Right cardiac atrium (tissue), 5 donors: Measurements from ENCODE around the gene KANSL1L. TPM values are rescaled to one million over a fixed set of nuclear protein-coding genes. Genes with fewer than 3 reads are reported as not detected.
"Not testable (repeated sequence)": the region's sequence is repeated elsewhere in the genome, so short reads cannot be mapped to it uniquely, and the experiment has no call there.

Experiments used
- ATAC-seq, 2 donors: fragments of 200-7000 bp; cut with Tn5 transposase; one replicate each; pipeline versions ENCODE4 v1.8.0 to v1.9.1; 2020; ENCODE audit warnings: moderate library complexity in 2 of 2, mild to moderate bottlenecking in 1 of 2
- DNase-seq, 3 donors: peaks; one replicate each; pipeline ENCODE4 v3.0.0-alpha.2; 2020
- H3K27ac ChIP-seq: one replicate; pipeline ENCODE4 v1.5.1; 2013; ENCODE audit warnings: mild to moderate bottlenecking, low read length, control low read depth, moderate library complexity
- H3K27me3 ChIP-seq: one replicate; pipeline ENCODE4 v1.6.1; 2013; ENCODE audit not compliant: control insufficient read depth, insufficient read depth
- H3K4me1 ChIP-seq: one replicate; pipeline ENCODE4 v1.6.1; 2013; ENCODE audit warnings: low read length; ENCODE audit not compliant: control insufficient read depth, insufficient read depth
- H3K4me3 ChIP-seq: one replicate; pipeline ENCODE4 v1.5.1; 2013; ENCODE audit warnings: low read length, control low read depth
- H3K9me3 ChIP-seq: one replicate; pipeline ENCODE4 v1.6.1; 2013; ENCODE audit warnings: low read length; ENCODE audit not compliant: control insufficient read depth
- WGBS: extraction: QIAGEN DNeasy Blood & Tissue Kit; methylation state at CpG from one replicate; pipeline ENCODE4 v1.1.7; 2013; 5-methylcytosine and 5-hydroxymethylcytosine counted together
- intact Hi-C, 4 donors: fragments of 100-400 bp; cut with DNase I; formaldehyde crosslinking; loops; one replicate each; pipeline versions ENCODE4 v1.11.0 to v1.14.0; 2022 to 2023
- polyA plus RNA-seq: library from polyadenylated mRNA; stranded (reverse); fragments of 200-250 nt; gene quantifications from one replicate; pipeline ENCODE4 v1.2.3, GENCODE V29; 2013
- total RNA-seq, 4 donors: library from RNA; stranded (reverse); fragmentation: NEBNext Ultra II Directional; extraction: Animal tissue kit (Norgen Biotek cat#: 25700); gene quantifications; one replicate each; pipeline ENCODE4 v1.2.1, GENCODE V29; 2021
- donor health status: healthy with polysubstance abuse.
- donor health status: DM: no; HTN: yes; CAD: no.
- donor health status: DM: no; HTN: no; CAD: no.
- donor health status: DM: no; HTN: yes; CAD: no; lungs with severe emphysema.
- donor health status: DM: yes; HTN: yes; CAD: no.

KANSL1L gene
- total and polyA plus RNA-seq, 5 donors = 6.2 to 23.9 (median 21.3) TPM

GRCh38 chr2:210195101-210195852 lies 24.1 kb upstream of the KANSL1L start:
- intact Hi-C loops = loop anchor here in 3 of 4 donors (2.0 to 10.0 kb wide), 3 partner anchors 120 to 218 kb away; no protein-coding TSS in a partner anchor
- no peak for DNase-seq
- Histone ChIP-seq H3K4me3 (peak overlapping the region; percentile 52), H3K27ac (no peak overlapping the region), H3K9me3 (no peaks in the 10 kb centered on the region), H3K27me3 (no peaks in the 10 kb centered on the region), H3K4me1 (no peaks in the 10 kb centered on the region)
- no peak for ATAC-seq
- 21% methylated on average over 8 of the region's 8 CpGs for WGBS

GRCh38 chr2:210190345-210190744 lies 19.1 kb upstream of the KANSL1L start:
- Histone ChIP-seq H3K27me3 (no peaks in the 10 kb centered on the region), H3K4me3 (no peak overlapping the region), H3K9me3 (no peaks in the 10 kb centered on the region), H3K4me1 (no peaks in the 10 kb centered on the region), H3K27ac (no peak overlapping the region)
- 90% methylated on average over 4 of the region's 4 CpGs for WGBS
- ATAC-seq (no peak), DNase-seq (no peak)
- intact Hi-C loops = loop anchor here in 2 of 4 donors (10.0 kb wide), 1 partner anchor 116 kb away; no protein-coding TSS in a partner anchor

- 56% methylated on average over 1 of the region's 1 CpG for WGBS
- DNase-seq (no peak), ATAC-seq (no peak)
- H3K4me3 ChIP-seq = no peak overlapping the region
- no peaks in the 10 kb centered on the region for H3K27me3 ChIP-seq
- H3K27ac ChIP-seq = no peak overlapping the region
- H3K4me1 ChIP-seq = no peaks in the 10 kb centered on the region
- no peaks in the 10 kb centered on the region for H3K9me3 ChIP-seq
- intact Hi-C loops = loop anchor here in 2 of 4 donors (10.0 kb wide), 1 partner anchor 115 kb away; no protein-coding TSS in a partner anchor
Measured at GRCh38 chr2:210189452-210190138, 18.4 kb upstream of the KANSL1L start.

- 58% methylated on average over 2 of the region's 2 CpGs for WGBS
- H3K4me1 ChIP-seq = no peaks in the 10 kb centered on the region
- intact Hi-C loops = no loop called here
- ATAC-seq = no peak
- H3K4me3 ChIP-seq = no peak overlapping the region
- no peaks in the 10 kb centered on the region for H3K27me3 ChIP-seq
- no peaks in the 10 kb centered on the region for H3K9me3 ChIP-seq
- no peak overlapping the region for H3K27ac ChIP-seq
- no peak for DNase-seq
Measured at GRCh38 chr2:210188755-210189154, 17.5 kb upstream of the KANSL1L start.

- 63% methylated on average over 3 of the region's 3 CpGs for WGBS
- no peak overlapping the region for H3K27ac ChIP-seq
- H3K4me1 ChIP-seq = no peaks in the 10 kb centered on the region
- no peak for DNase-seq
- no peaks in the 10 kb centered on the region for H3K9me3 ChIP-seq
- H3K27me3 ChIP-seq = no peaks in the 10 kb centered on the region
- H3K4me3 ChIP-seq = no peak overlapping the region
- intact Hi-C loops = no loop called here
- ATAC-seq = no peak
Measured at GRCh38 chr2:210188190-210188589, 17.0 kb upstream of the KANSL1L start.

- H3K27ac ChIP-seq, H3K27me3 ChIP-seq, H3K4me1 ChIP-seq, intact Hi-C loops, H3K4me3 ChIP-seq, ATAC-seq, H3K9me3 ChIP-seq, DNase-seq: not testable (repeated sequence)
- WGBS = 95% methylated on average over 1 of the region's 1 CpG
Measured at GRCh38 chr2:210183936-210184335, 12.7 kb upstream of the KANSL1L start.

GRCh38 chr2:210181606-210182088 lies 10.4 kb upstream of the KANSL1L start:
- H3K4me1 ChIP-seq = not testable (repeated sequence)
- peak in 2 of 3 donors; percentile 16 to 37 for DNase-seq
- 64% methylated on average over 12 of the region's 12 CpGs for WGBS

GRCh38 chr2:210181033-210181605 lies 9.9 kb upstream of the KANSL1L start:
- WGBS = 62% methylated on average over 3 of the region's 3 CpGs
- H3K4me3 ChIP-seq, H3K9me3 ChIP-seq, H3K27me3 ChIP-seq, H3K4me1 ChIP-seq, H3K27ac ChIP-seq, ATAC-seq, intact Hi-C loops: not testable (repeated sequence)
- DNase-seq = peak in 1 of 3 donors; percentile 10

More at GRCh38 chr2:210181606-210182088, 10.4 kb upstream of the KANSL1L start:
- H3K4me3 ChIP-seq, ATAC-seq, intact Hi-C loops, H3K9me3 ChIP-seq, H3K27ac ChIP-seq, H3K27me3 ChIP-seq: not testable (repeated sequence)

- Histone ChIP-seq H3K9me3 (no peaks in the 10 kb centered on the region), H3K27ac (no peak overlapping the region), H3K27me3 (no peaks in the 10 kb centered on the region), H3K4me1 (no peaks in the 10 kb centered on the region), H3K4me3 (no peak overlapping the region)
- 93% methylated on average over 1 of the region's 1 CpG for WGBS
- ATAC-seq (no peak), DNase-seq (no peak)
- intact Hi-C loops = no loop called here
Measured at GRCh38 chr2:210180477-210180876, 9.3 kb upstream of the KANSL1L start.

- H3K4me3 ChIP-seq = no peak overlapping the region
- no peaks in the 10 kb centered on the region for H3K4me1 ChIP-seq
- H3K9me3 ChIP-seq = no peaks in the 10 kb centered on the region
- intact Hi-C loops = loop anchor here in 1 of 4 donors (10.0 kb wide), 1 partner anchor 175 kb away; the partner anchor contains the start of gene RPE
- no peak overlapping the region for H3K27ac ChIP-seq
- H3K27me3 ChIP-seq = no peaks in the 10 kb centered on the region
- DNase-seq = no peak
- ATAC-seq = no peak
Measured at GRCh38 chr2:210179351-210179990, 8.3 kb upstream of the KANSL1L start.
